Measurements from ENCODE around the gene KCNK5. TPM values are rescaled to one million over a fixed set of nuclear protein-coding genes. Genes with fewer than 3 reads are reported as not detected.

Gene KCNK5
- total RNA-seq, 2 donors from 2014 or later: 29.8 to 32.2 TPM

DNA sequence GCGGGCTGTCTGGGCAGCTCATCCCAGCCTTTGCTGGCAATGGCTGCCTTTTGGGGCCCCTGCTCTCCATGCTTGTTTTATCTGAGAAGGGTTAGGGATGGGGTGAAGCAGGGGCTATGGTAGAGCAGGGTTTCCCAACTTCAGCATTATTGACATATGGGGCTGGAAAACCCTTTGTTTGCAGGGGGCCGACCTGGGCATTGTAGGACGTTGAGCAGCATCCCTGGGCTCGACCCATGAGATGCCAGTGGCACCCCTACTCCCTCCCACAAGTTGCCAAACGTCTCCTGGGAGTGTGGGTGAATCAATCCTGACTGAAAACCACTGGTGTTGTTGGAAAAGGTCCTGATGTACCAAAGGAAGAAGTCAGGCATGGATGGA lies 56.9 kb downstream of the KCNK5 start:
- H3K27ac Mint-ChIP-seq: no peak overlapping the region
- H3K4me1 Mint-ChIP-seq: no peaks in the 10 kb centered on the region
- H3K9me3 Mint-ChIP-seq: peaks cover 19% of the 10 kb centered on the region
- H3K4me3 ChIP-seq (ENCODE audit: low read length): no peak overlapping the region
- H3K4me1 ChIP-seq (ENCODE audit: control insufficient read depth, insufficient read depth, low read length): no peaks in the 10 kb centered on the region
- no peaks in the 10 kb centered on the region for H3K36me3 ChIP-seq (ENCODE audit: control insufficient read depth, insufficient read depth, low read length)
- WGBS, 2 experiments (ENCODE audit: insufficient coverage in 1 of 2, insufficient read length in 1 of 2): 61 to 100% methylated on average over 2 to 5 of the region's 5 CpGs
- no peak overlapping the region for H3K9ac ChIP-seq (ENCODE audit: extremely low read depth, low read length, poor library complexity, severe bottlenecking)
- peaks cover 8% of the 10 kb centered on the region for H3K27me3 Mint-ChIP-seq (ENCODE audit: insufficient read depth)
- TF ChIP-seq, protein P1, sequence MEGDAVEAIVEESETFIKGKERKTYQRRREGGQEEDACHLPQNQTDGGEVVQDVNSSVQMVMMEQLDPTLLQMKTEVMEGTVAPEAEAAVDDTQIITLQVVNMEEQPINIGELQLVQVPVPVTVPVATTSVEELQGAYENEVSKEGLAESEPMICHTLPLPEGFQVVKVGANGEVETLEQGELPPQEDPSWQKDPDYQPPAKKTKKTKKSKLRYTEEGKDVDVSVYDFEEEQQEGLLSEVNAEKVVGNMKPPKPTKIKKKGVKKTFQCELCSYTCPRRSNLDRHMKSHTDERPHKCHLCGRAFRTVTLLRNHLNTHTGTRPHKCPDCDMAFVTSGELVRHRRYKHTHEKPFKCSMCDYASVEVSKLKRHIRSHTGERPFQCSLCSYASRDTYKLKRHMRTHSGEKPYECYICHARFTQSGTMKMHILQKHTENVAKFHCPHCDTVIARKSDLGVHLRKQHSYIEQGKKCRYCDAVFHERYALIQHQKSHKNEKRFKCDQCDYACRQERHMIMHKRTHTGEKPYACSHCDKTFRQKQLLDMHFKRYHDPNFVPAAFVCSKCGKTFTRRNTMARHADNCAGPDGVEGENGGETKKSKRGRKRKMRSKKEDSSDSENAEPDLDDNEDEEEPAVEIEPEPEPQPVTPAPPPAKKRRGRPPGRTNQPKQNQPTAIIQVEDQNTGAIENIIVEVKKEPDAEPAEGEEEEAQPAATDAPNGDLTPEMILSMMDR (conservative IDR thresholded peaks at IDR 0.05): no peak
- H3K9me3 ChIP-seq (ENCODE audit: control insufficient read depth, low read length): peaks cover 18% of the 10 kb centered on the region
- H3K4me3 Mint-ChIP-seq: no peak overlapping the region
- DNase-seq: peak; percentile 13
- H3K36me3 Mint-ChIP-seq (ENCODE audit: low read depth): peaks cover 2% of the 10 kb centered on the region
- H3K27me3 ChIP-seq (ENCODE audit: control insufficient read depth, insufficient read depth, low read length, poor library complexity, severe bottlenecking): peaks cover 8% of the 10 kb centered on the region
- no peak overlapping the region for H3K27ac ChIP-seq (ENCODE audit: low read depth, low read length)

GRCh38 chr6:39171489-39172376 lies 57.5 kb downstream of the KCNK5 start:
- Mint-ChIP-seq H3K27ac (no peak overlapping the region), H3K4me3 (no peak overlapping the region), H3K36me3 (ENCODE audit: low read depth) (peaks cover 2% of the 10 kb centered on the region), H3K27me3 (ENCODE audit: insufficient read depth) (peaks cover 14% of the 10 kb centered on the region), H3K9me3 (peaks cover 14% of the 10 kb centered on the region), H3K4me1 (peaks cover 6% of the 10 kb centered on the region)
- Histone ChIP-seq H3K27me3 (ENCODE audit: control insufficient read depth, insufficient read depth, low read length, poor library complexity, severe bottlenecking) (peaks cover 12% of the 10 kb centered on the region), H3K9me3 (ENCODE audit: control insufficient read depth, low read length) (peaks cover 12% of the 10 kb centered on the region), H3K27ac (ENCODE audit: low read depth, low read length) (no peak overlapping the region), H3K4me1 (ENCODE audit: control insufficient read depth, insufficient read depth, low read length) (no peaks in the 10 kb centered on the region), H3K9ac (ENCODE audit: extremely low read depth, low read length, poor library complexity, severe bottlenecking) (no peak overlapping the region), H3K4me3 (ENCODE audit: low read length) (no peak overlapping the region), H3K36me3 (ENCODE audit: control insufficient read depth, insufficient read depth, low read length) (no peaks in the 10 kb centered on the region)
- TF ChIP-seq, protein P1 (conservative IDR thresholded peaks at IDR 0.05): no peak
- WGBS, 2 experiments (ENCODE audit: insufficient coverage in 1 of 2, insufficient read length in 1 of 2): 89 to 100% methylated on average over 2 to 4 of the region's 4 CpGs
- peak; percentile 21 for DNase-seq

DNA sequence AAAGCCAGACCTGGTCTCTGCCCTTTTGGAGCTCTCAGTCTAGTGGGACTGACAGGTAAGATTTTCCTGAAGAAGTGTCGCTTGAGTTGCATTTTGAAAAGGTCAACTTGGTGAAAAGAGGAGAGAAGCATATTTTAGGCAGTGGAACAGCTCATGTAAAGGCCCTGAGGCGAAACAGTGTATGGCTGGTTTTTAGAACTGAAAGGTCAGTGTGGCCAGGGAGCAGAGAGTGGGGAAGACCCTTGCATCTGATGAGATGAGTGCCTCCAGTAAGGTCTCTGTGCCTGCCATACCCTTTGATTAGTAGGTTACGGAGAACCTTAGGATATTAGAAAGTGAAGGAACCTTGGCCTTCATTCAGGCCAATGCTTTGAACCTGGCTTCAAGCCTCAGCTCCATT lies 58.4 kb downstream of the KCNK5 start:
- Histone ChIP-seq H3K27me3 (ENCODE audit: control insufficient read depth, insufficient read depth, low read length, poor library complexity, severe bottlenecking) (peaks cover 13% of the 10 kb centered on the region), H3K4me1 (ENCODE audit: control insufficient read depth, insufficient read depth, low read length) (no peaks in the 10 kb centered on the region), H3K9ac (ENCODE audit: extremely low read depth, low read length, poor library complexity, severe bottlenecking) (no peak overlapping the region), H3K4me3 (ENCODE audit: low read length) (no peak overlapping the region), H3K9me3 (ENCODE audit: control insufficient read depth, low read length) (peaks cover 11% of the 10 kb centered on the region), H3K36me3 (ENCODE audit: control insufficient read depth, insufficient read depth, low read length) (no peaks in the 10 kb centered on the region), H3K27ac (ENCODE audit: low read depth, low read length) (no peak overlapping the region)
- TF ChIP-seq, protein P1 (conservative IDR thresholded peaks at IDR 0.05): no peak
- H3K27ac Mint-ChIP-seq: no peak overlapping the region
- whole genome bisulfite sequencing, 2 experiments (ENCODE audit: insufficient coverage in 1 of 2, insufficient read length in 1 of 2): 96 to 97% methylated on average over 3 of the region's 3 CpGs
- H3K4me3 Mint-ChIP-seq: no peak overlapping the region
- peaks cover 8% of the 10 kb centered on the region for H3K4me1 Mint-ChIP-seq
- peaks cover 2% of the 10 kb centered on the region for H3K36me3 Mint-ChIP-seq (ENCODE audit: low read depth)
- no peak for DNase-seq
- peaks cover 13% of the 10 kb centered on the region for H3K9me3 Mint-ChIP-seq
- H3K27me3 Mint-ChIP-seq (ENCODE audit: insufficient read depth): peaks cover 18% of the 10 kb centered on the region
